GM21529 (cell line): ENCODE results near the gene ACOT7.
"Not testable (repeated sequence)": the region's sequence is repeated elsewhere in the genome, so short reads cannot be mapped to it uniquely, and the experiment has no call there.

ENCODE experiments used
- ATAC-seq: cut with Tn5 transposase; IDR thresholded peaks from one replicate; pipeline ENCODE4 v1.9.1; 2021; ENCODE audit not compliant: unreplicated experiment

The ACOT7 gene

GRCh38 chr1:6363085-6363884 lies 30.3 kb downstream of the ACOT7 start:
- not testable (repeated sequence) for ATAC-seq

DNA sequence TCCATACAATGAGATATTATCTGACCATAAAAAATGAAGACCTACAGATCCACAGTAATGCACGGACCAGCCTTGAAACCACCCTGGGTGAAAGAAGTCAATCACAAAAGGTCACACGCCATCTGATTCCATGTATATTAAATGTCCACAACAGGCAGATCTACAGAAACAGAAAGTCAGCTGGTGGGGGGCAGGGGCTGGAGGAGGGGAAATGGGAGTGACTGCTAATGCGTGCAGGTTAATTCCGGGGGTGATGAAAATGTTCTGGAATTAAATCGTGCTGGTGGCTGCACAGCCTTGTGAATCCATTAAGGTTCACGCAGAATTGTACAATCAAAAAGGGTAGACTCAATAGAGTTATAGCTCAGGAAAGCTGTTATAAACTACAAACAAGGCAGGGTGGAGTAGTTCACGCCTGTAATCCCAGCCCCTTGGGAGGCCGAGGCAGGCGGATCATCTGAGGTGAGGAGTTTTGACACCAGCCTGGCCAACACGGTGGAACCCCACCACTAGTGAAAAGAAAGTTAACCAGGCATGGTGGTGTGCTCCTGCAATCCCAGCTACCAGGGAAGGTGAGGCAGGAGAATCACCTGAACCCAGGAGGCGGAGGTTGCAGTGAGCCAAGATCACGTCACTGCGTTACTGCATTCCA lies 32.3 kb downstream of the ACOT7 start:
- ATAC-seq = no peak

DNA sequence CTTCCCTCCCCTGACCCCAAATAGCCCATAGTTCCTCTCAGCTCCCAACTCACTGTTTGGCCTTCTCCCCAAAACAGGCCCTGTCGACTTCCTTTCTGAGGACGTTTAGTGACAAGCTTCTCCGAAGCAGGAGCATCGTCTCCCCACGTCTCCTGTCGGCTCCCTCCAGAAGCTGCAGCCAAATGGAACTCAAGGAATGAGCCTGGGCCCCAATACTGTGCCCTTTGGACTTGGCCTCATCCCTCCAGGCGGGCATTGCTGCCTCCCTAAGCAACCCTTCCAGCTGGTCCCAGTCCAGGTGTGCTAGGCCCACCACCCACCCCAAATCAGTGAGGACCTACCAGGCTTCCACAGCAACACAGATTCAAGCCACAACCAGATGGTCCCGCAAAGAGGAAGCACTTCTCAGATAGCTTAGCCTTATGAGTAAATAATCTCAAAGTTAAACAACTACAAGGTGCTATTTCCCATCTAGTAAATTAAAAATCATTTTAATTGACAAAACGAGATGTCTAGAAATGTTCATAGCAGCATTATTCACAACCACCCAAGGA lies 33.0 kb downstream of the ACOT7 start:
- no peak for ATAC-seq

GRCh38 chr1:6360117-6360496 lies 33.5 kb downstream of the ACOT7 start:
- ATAC-seq = peak; percentile 20

GRCh38 chr1:6359216-6360116 lies 34.1 kb downstream of the ACOT7 start:
- peak; percentile 88 for ATAC-seq

GRCh38 chr1:6358757-6359201 lies 34.8 kb downstream of the ACOT7 start:
- peak; percentile 29 for ATAC-seq

DNA sequence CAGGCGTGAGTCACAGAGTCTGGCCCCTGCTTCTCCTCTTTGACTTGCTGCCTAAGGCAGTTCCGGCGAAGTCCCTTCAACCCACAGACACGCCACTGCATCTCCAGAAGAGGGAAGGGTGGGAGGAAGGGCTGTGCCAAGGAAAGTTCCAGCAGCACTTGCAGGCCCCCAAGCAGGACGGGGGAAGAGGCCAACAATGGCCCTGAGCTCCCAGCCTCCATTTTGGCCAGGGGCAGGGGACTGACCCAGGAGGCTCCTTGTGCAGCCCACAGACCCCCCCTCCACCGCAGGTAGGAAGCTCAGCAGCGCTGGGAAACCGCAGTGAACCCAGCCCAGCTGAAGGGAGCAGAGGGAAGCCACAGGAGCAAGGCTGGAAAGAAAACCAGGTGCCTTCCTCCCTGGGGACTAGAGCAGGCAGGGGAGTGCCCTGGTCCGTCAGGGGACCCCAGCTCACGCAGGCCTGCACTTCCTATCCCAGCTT lies 35.4 kb downstream of the ACOT7 start:
- no peak for ATAC-seq

GRCh38 chr1:6357243-6357936 lies 36.2 kb downstream of the ACOT7 start:
- ATAC-seq = no peak

- no peak for ATAC-seq
Measured at GRCh38 chr1:6355621-6356020, 37.9 kb downstream of the ACOT7 start.

- no peak for ATAC-seq
Measured at GRCh38 chr1:6354659-6355317, 38.8 kb downstream of the ACOT7 start.

DNA sequence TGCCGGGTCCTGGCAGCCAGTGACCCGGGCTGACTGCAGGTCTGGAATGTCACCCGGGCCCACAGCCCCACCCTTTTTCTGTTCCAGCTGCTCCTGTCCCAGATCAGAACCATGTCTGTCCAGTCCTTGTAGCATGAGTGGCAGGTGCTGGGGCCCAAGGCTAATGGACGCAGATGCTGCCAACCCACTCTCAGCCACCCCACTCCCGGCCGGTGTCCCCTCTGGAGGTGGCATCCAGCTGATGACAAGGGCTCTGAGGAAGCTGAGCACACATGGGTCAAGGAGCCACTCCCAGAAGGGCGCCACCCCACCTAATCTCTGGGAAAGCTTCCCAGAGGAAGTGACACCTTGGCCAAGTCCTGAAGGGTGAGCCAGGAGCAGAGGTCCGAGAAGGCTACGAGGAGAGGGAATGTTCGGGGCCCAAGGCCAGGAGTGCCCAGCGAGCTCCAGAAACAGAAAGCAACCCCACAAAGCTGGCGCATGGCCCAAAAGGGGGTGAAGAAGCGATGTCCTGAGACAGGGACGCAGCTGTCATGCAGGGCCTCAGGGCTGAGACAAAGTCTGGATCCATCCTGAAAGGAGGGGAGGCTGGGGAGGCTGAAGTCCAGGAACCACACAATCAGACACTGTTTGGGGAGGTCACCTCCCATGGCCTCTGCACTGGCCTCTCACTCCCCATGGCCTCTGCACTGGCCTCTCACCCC lies 39.5 kb downstream of the ACOT7 start:
- no peak for ATAC-seq

DNA sequence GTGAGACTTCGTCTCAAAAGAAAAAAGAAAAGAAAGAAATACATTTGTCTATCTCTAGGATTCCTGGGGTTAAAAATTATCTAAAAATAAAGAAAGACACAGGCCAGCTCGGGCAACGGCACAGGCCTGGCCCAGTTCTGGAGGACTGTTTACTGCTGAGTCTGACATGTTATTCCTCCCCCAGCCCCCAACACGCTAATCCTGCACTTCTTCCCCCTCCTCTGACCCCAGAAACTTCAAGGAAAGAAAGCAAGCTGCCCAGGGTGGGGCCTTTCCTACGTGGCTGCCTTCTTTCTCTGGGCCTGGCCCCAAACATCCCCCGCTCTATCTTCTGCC lies 40.0 kb downstream of the ACOT7 start:
- no peak for ATAC-seq

GRCh38 chr1:6352138-6352563 lies 41.4 kb downstream of the ACOT7 start:
- ATAC-seq = no peak

DNA sequence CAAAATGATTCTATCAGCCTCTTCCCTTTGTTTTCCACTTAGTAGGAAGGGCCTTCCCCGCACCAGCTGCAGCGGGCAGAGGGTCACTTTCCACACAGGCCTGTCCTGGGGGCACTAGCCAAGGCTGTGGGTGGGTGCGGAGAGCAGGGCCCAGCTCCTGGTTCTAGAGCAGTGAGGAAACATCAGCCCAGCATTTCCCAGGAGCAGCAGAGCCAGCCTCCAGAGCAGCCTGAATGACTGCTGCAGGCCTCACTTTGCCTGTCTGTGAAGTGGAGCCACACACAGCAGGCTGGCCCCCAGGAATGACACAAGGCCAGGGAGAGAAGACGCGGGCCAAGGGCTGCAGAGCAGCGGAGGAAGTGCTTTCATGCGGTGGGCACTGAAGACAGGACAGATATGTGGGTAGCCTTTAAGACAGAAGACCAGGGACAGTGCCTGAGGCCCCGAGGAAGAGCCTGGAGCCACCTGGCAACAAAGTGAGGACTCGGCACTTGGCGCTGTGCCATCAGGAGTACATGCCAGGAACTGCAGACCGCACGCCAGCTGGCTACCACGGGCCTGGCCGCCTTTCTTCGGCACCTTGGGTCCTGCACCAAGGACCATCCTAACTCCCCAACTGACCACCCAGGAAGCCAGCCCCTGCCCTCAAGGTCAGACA lies 42.0 kb downstream of the ACOT7 start:
- ATAC-seq = no peak

GRCh38 chr1:6350416-6351088 lies 43.0 kb downstream of the ACOT7 start:
- no peak for ATAC-seq

GRCh38 chr1:6349254-6349943 lies 44.2 kb downstream of the ACOT7 start:
- no peak for ATAC-seq

DNA sequence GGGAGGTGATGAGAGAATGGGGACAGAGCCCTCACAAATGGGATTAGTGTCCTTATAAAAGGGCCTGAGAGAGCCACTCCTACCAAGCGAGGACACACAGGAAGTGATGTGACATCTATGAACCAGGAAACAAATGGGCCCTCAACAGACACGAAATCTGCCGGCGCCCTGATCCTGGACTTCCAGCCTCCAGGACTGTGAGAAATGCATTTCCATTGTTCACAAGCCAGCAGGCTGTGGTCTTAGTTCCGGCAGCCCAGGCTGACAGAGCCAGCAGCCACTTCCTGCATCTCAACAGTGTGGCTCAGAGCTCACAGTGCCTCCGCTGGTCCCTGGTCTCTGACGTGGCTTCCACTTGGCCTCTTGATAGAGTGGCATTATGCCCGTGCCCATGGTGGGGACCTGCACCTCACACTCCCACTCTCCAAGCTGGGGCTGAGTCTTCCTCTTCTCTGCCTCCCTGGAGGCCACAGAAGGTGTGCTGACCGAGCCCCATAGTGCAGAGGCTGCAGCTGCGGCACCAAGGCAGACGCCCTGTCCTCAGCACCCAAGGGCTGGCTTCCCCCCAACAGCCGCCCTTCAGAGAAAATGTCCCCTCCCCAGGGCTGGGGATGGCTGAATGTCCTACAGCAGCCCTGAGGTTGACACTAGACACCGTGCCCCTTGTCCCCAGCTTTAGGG lies 44.9 kb downstream of the ACOT7 start:
- no peak for ATAC-seq
